AG09319 (cell line): Measurements from ENCODE around the gene DCP2.

Experiments used
- DNase-seq: peaks from one replicate; pipeline ENCODE4 v3.0.0-alpha.2; 2010; ENCODE audit warnings: low read depth; ENCODE audit errors: extremely low read depth
- TF ChIP-seq, protein P1 (sequence below): IDR thresholded peaks from 2 replicates; pipeline ENCODE4 v1.5.1; 2011; ENCODE audit warnings: low read depth, mild to moderate bottlenecking, inconsistent platforms, low read length, moderate library complexity

DCP2 gene

DNA sequence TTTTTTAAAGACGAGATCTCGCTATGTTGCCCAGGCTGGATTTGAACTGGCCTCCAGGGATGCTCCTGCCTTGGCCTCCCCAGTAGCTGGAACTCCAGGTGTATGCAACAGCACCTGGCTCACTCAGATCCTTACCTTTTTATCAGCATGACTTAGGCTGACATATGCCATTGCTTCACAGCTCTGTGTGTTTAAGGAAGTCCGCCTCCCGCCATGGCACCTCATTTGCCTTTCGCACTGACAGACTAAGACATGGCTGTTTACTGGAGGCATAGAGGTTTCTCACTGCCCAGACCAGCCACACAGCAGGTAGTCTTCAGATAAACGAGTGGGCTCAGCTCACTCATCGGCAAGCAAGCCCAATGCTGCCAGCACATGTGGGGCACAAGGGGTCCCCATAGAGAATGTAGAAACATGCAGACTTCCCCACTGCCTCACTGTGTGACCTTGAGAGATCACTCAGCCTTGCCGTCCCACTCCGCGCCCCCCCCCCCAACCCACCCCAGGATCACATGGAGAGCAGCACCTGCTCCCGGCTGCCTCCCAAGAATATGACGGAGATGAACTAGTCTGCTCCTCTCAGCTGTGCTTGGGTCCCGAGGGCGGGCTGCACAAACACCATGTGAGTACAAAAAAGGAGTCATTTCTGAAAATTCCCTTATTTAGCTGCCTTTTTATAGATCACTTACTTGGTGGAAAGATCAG lies 62.8 kb downstream of the DCP2 start:
- TF ChIP-seq, protein P1, sequence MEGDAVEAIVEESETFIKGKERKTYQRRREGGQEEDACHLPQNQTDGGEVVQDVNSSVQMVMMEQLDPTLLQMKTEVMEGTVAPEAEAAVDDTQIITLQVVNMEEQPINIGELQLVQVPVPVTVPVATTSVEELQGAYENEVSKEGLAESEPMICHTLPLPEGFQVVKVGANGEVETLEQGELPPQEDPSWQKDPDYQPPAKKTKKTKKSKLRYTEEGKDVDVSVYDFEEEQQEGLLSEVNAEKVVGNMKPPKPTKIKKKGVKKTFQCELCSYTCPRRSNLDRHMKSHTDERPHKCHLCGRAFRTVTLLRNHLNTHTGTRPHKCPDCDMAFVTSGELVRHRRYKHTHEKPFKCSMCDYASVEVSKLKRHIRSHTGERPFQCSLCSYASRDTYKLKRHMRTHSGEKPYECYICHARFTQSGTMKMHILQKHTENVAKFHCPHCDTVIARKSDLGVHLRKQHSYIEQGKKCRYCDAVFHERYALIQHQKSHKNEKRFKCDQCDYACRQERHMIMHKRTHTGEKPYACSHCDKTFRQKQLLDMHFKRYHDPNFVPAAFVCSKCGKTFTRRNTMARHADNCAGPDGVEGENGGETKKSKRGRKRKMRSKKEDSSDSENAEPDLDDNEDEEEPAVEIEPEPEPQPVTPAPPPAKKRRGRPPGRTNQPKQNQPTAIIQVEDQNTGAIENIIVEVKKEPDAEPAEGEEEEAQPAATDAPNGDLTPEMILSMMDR, result no peak
- DNase-seq, result no peak

DNA sequence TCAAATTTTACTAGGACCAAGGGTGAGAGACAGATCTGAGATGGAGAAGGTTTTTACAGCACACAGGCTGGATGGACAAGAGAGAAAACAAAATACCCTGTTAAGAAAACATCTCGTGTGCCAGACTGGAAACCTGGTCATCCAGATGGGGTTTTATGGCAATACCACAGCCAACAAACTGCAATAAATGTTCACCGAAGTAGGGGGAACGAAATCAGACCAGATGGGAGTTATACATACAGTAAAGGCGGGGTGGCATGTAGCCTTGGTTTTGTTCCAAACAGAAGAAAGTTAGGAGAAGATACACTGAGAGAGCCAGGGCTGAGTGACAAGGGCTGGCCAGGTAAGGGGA lies 63.3 kb downstream of the DCP2 start:
- DNase-seq, result no peak
- TF ChIP-seq, protein P1, result no peak

DNA sequence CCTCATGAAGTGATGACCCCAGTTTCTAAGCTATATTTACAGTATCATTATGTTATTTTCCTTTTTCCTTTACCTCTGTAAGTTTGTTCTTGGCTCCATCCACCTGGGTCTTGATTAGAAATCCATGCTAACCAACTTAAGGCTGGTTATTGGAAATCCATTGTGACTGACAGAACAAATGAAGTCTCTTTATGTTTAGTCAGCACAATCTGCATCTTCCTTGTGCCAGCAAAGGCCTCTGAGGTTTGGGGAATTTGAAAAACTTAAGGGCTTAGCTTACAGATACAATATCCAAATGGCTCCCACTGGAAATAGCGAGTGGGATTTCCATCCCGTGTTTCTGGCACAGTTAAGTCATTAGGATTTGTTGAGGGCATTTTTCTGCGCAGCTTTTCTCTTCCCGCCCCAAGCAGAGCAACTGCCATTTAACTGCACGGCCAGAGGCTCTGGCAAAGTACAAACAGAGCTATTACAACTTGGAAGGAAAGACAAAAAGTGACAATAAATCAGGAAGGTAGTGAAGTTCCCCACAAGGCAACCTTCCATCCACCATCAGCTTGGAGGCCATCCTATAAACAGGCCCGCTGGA lies 64.2 kb downstream of the DCP2 start:
- TF ChIP-seq, protein P1, result no peak
- no peak for DNase-seq

DNA sequence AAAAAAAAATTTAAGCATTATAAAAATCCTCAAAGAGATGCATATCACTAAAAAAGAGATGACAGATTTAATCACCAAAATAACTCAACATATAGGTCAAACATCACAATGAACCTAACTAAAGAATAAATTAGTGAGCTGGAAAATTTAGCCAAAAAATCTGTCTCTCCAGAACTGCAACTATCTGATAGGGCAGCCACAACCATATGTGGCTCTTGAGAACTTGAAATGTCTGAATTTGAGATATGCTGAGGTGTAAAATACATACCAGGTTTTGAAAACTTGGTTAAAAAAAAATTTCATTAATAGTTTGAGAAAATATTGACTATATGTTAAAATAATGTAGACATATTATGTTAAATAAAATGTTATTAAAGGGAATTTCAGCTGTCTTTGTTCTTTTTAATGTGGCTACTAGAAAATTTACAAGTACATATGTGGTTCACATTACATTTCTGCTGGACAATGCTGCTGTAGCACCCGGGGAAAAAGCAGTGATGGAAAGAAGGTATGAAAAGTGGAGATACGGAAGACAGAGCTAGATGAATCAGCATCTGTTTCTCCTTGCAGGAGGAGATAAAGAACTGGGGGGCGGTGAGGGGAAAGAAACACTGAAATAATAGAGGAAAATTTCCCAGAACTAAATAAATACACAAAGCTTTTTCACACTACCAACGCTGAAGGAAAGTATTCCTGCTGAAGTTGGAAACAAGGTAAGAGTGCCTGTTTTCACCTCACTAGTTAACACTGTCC lies 66.1 kb downstream of the DCP2 start:
- no peak for DNase-seq
- TF ChIP-seq, protein P1, result no peak

DNA sequence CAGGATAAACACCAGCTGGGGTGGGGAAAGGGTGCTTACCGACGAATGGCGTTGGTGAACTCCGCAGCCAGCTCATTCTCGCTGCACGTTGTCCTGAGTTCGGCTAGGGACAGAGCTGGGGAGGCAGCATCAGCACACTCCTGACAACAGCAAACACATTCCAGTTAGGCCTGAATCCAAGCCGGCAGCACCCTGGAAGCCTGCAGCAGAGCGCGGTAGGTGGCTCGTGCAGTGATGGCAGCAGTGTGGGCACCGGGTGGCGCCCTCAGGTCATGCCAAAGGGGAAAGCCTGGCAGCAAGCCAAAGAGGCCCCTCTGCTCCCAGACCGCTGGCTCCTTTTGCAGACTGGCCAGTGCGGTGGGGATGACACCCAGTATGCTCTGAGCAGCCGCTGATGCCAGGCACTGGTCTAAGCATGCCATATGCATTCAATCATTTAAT lies 66.9 kb downstream of the DCP2 start:
- DNase-seq, result no peak

DNA sequence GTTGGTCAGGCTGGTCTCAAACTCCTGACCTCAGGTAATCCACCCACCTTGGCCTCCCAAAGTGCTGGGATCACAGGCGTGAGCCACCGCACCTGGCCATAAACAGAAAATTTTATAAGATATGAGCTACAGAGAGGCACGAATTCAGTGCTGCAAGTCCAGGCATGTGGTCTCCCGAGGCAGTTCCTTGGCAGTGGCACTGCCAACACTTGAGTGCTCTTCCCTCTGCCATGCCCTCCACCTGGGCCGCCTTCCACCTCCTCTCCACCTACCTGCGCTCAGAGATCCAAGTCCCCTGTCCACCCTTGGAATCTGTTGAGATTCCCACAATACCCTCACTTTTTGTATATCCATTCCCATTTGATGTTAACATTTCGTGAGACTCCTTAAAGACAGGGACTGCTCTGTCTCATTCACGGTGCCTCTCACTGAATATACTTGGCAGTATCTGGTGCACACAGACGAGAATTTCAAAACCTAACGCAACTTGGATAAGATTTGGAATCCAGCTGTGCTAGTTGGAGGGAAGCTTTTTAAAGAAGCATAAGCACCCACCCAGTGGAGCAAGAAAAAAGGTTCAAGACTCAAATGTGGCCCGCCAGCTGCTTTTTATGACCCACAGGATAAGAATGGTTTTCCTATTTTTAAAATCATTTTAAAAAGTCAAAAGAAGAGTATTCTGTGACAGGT lies 68.3 kb downstream of the DCP2 start:
- DNase-seq, result no peak
- TF ChIP-seq, protein P1, result no peak

More for the DNA sequence above, 66.9 kb downstream of the DCP2 start:
- TF ChIP-seq, protein P1, result peak; percentile 16
